Ovary (tissue), 3 donors: Measurements from ENCODE around the gene SERP1.

ENCODE experiments used
- CTCF ChIP-seq, 3 donors: fragments of 450-650 bp in 2 of 3; fragments of 200-600 bp in 1 of 3; IDR thresholded peaks; one replicate each; pipeline versions ENCODE4 v1.5.1 to v1.8.0; 2016 to 2022; ENCODE audit warnings: antibody characterized with exemption in 3 of 3, mild to moderate bottlenecking in 1 of 3
- EP300 ChIP-seq: sonication (generic); formaldehyde crosslinking; IDR thresholded peaks from one replicate; pipeline ENCODE4 v1.6.1; 2017; ENCODE audit warnings: antibody characterized with exemption
- POLR2A ChIP-seq: fragments of 450-650 bp; IDR thresholded peaks from one replicate; pipeline ENCODE4 v1.6.1; 2017; ENCODE audit warnings: antibody characterized with exemption, mild to moderate bottlenecking, moderate library complexity
- donor health status: DM: no; HTN: no; CAD: no.

GRCh38 chr3:150521463-150521862, 24.8 kb downstream of the SERP1 start:
- TF ChIP-seq CTCF (IDR thresholded peaks at IDR 0.05): no peak
- no peak for TF ChIP-seq POLR2A
- no peak for TF ChIP-seq EP300
